Psoas muscle (tissue), 8 donors: ENCODE results near the gene GRIP2. TPM values are rescaled to one million over a fixed set of nuclear protein-coding genes. Genes with fewer than 3 reads are reported as not detected.

ENCODE experiments used
- ATAC-seq, 4 donors: fragments of 200-7000 bp; cut with Tn5 transposase; one replicate each; pipeline ENCODE4 v1.9.1; 2020; ENCODE audit warnings: moderate library complexity in 3 of 4, mild to moderate bottlenecking in 2 of 4
- DNase-seq, 2 donors: peaks; one replicate each; pipeline ENCODE4 v3.0.0-alpha.2; 2020
- H3K27ac ChIP-seq: fragments of 200-600 bp; one replicate; pipeline ENCODE4 v1.8.0; 2022
- H3K27me3 ChIP-seq, 3 donors: fragments of 200-600 bp in 1 of 3; one replicate each; pipeline versions ENCODE4 v1.6.1 to v1.8.0; 2013 to 2022; ENCODE audit warnings: low read length in 2 of 3, mild to moderate bottlenecking in 2 of 3, moderate library complexity in 1 of 3; ENCODE audit not compliant: insufficient read depth in 3 of 3
- H3K36me3 ChIP-seq, 2 donors: fragments of 200-600 bp in 1 of 2; one replicate each; pipeline versions ENCODE4 v1.6.1 to v1.8.0; 2013 to 2022; ENCODE audit warnings: low read depth in 1 of 2, mild to moderate bottlenecking in 1 of 2, moderate library complexity in 1 of 2; ENCODE audit not compliant: insufficient read depth in 1 of 2
- H3K4me1 ChIP-seq: fragments of 200-600 bp; one replicate; pipeline ENCODE4 v1.8.0; 2022
- H3K4me3 ChIP-seq: fragments of 200-600 bp; one replicate; pipeline ENCODE4 v1.8.0; 2022; ENCODE audit warnings: mild to moderate bottlenecking
- H3K9me3 ChIP-seq: fragments of 200-600 bp; one replicate; pipeline ENCODE4 v1.8.0; 2022
- CTCF ChIP-seq: fragments of 200-600 bp; IDR thresholded peaks from one replicate; pipeline ENCODE4 v1.8.0; 2022; ENCODE audit warnings: antibody characterized with exemption
- WGBS, 3 donors: extraction: QIAGEN DNeasy Blood & Tissue Kit; methylation state at CpG; one replicate each; pipeline versions ENCODE4 v1.1.6 to v1.1.7; 2013; 5-methylcytosine and 5-hydroxymethylcytosine counted together
- intact Hi-C, 2 donors: fragments of 100-400 bp; cut with DNase I; formaldehyde crosslinking; loops; one replicate each; pipeline versions ENCODE4 v1.11.0 to v1.14.2; 2022
- polyA plus RNA-seq, 3 donors: library from polyadenylated mRNA; stranded (reverse); fragments of 200-250 nt; gene quantifications; one replicate each; pipeline ENCODE4 v1.2.3, GENCODE V29; 2013
- total RNA-seq, 4 donors: library from RNA; stranded (reverse); fragmentation: NEBNext Ultra II Directional in 2 of 4; extraction: Animal tissue kit (Norgen Biotek cat#: 25700) in 2 of 4; gene quantifications; one replicate each; pipeline versions ENCODE4 v1.2.1 to v1.2.4, GENCODE V29; 2021 to 2023
- donor health status: healthy with polysubstance abuse.
- donor health status: DM: no; HTN: no; CAD: no; lungs with moderate emphysema.
- donor health status: Bipolar disorder and iron deficiency.
- donor health status: healthy.
- donor health status: DM: yes; HTN: yes; CAD: no.
- donor health status: DM: no; HTN: no; CAD: no.
- donor health status: DM: no; HTN: no; CAD: no.
- donor health status: DM: yes; HTN: yes; CAD: no.

Gene GRIP2
- total and polyA plus RNA-seq, 7 donors = 2.2 to 37.4 (median 24.9) TPM

DNA sequence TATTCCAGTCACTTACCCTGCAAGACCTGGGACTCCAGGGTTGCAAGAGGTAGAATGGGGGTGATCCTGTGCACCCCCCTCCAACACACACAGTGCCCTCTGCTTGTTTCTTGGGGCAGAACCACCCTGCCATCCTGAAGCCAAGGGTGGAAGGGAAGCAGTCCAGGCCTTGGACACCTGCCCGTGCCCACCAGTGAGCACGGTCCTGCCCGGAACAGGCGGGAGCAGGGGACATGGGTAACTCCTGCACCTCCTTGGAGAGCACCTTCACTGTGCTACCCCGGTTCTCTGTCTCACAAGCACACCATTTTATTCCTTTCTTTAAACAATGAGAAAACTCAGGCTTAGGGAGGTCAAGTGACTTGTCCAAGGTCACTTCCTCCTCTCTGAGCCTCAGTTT lies 80.8 kb downstream of the GRIP2 start:
- peaks cover 0 to 76% of the 10 kb centered on the region in 2 donors for H3K36me3 ChIP-seq
- intact Hi-C loops = loop anchor here in 1 of 2 donors (5.0 kb wide), 1 partner anchor 57 kb away; the partner anchor contains the start of gene SLC6A6
- H3K27me3 ChIP-seq = no peaks in the 10 kb centered on the region
- H3K4me1 ChIP-seq = peaks cover 37% of the 10 kb centered on the region
- no peak for TF ChIP-seq CTCF
- no peaks in the 10 kb centered on the region for H3K9me3 ChIP-seq
- no peak overlapping the region for H3K27ac ChIP-seq
- WGBS, 3 donors = 78 to 92% (median 89%) methylated on average over 5 of the region's 5 CpGs
- no peak for DNase-seq
- H3K4me3 ChIP-seq = no peak overlapping the region
- no peak for ATAC-seq

GRCh38 chr3:14458434-14459275 lies 81.5 kb downstream of the GRIP2 start:
- intact Hi-C loops = loop anchor here in 1 of 2 donors (5.0 kb wide), 1 partner anchor 56 kb away; the partner anchor contains the start of gene SLC6A6
- no peak for ATAC-seq
- peaks cover 0 to 69% of the 10 kb centered on the region in 2 donors for H3K36me3 ChIP-seq
- TF ChIP-seq CTCF = no peak
- no peaks in the 10 kb centered on the region for H3K9me3 ChIP-seq
- no peaks in the 10 kb centered on the region for H3K27me3 ChIP-seq
- WGBS, 3 donors = 73 to 88% (median 74%) methylated on average over 11 of the region's 11 CpGs
- H3K4me1 ChIP-seq = peaks cover 44% of the 10 kb centered on the region
- DNase-seq = no peak
- no peak overlapping the region for H3K27ac ChIP-seq
- H3K4me3 ChIP-seq = no peak overlapping the region

DNA sequence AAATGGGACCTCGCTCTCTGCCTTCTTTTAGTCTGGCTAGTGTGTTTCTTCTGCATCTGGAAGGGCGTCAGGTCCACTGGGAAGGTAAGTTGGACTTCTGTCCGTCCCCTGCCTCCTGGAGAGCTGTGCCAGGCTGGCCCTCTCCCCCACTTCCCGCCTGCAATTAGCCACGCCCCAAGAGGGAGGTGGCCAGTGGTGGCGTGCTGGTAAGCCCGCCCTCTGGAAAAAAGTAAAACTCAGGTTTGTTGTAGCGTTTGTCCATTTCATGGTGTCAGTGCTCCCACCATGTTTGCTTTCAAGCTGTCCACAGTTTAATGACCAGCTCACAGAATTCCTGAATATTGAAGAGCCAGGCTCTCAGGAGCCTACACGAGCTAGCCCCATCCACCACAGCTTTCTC lies 82.1 kb downstream of the GRIP2 start:
- DNase-seq (no peak), ATAC-seq (no peak)
- no peak for TF ChIP-seq CTCF
- no peak overlapping the region for H3K4me3 ChIP-seq
- H3K36me3 ChIP-seq = peaks cover 0 to 62% of the 10 kb centered on the region in 2 donors
- no peaks in the 10 kb centered on the region for H3K27me3 ChIP-seq
- H3K4me1 ChIP-seq = peaks cover 51% of the 10 kb centered on the region
- WGBS, 3 donors = 80 to 81% (median 80%) methylated on average over 9 of the region's 9 CpGs
- intact Hi-C loops = loop anchor here in 1 of 2 donors (5.0 kb wide), 1 partner anchor 56 kb away; the partner anchor contains the start of gene SLC6A6
- H3K9me3 ChIP-seq = no peaks in the 10 kb centered on the region
- no peak overlapping the region for H3K27ac ChIP-seq

DNA sequence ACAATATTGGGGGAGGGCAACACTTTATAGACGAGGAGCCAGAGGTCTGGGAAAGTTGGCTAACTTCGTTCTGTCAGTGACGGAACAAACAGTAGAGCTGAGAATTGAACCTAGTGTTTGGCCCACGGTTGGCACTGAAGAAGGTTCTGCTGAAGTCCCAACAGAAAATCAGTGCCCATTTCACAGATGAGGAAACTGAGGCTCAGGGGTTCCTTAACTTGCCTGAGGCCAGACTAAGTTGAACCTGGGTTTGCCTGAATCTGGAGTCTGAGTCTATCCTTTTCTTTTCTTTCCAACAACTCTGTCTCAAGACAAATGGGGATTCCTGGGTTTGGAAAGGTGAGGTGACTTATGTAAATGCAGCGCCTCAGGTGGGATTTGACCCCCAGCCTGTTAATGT lies 82.7 kb downstream of the GRIP2 start:
- intact Hi-C loops = loop anchor here in 1 of 2 donors (5.0 kb wide), 1 partner anchor 55 kb away; the partner anchor contains the start of gene SLC6A6

More for the DNA sequence above, 82.7 kb downstream of the GRIP2 start:
- Histone ChIP-seq H3K4me3 (no peak overlapping the region), H3K27ac (peak overlapping the region; percentile 36), H3K9me3 (no peaks in the 10 kb centered on the region), H3K27me3 (no peaks in the 10 kb centered on the region), H3K4me1 (peaks cover 56% of the 10 kb centered on the region), H3K36me3 (peaks cover 0 to 58% of the 10 kb centered on the region in 2 donors)
- TF ChIP-seq CTCF = no peak
- ATAC-seq (no peak), DNase-seq (no peak)
- 93 to 96% (median 94%) methylated on average over 5 of the region's 5 CpGs for WGBS, 3 donors
